Measurements from ENCODE around the gene LNX2. TPM values are rescaled to one million over a fixed set of nuclear protein-coding genes. Genes with fewer than 3 reads are reported as not detected.

Gene LNX2
- total RNA-seq, 1 experiment from 2014 or later, result 12.1 TPM

- Histone ChIP-seq H3K27me3 (ENCODE audit: insufficient read depth, low read length) (no peaks in the 10 kb centered on the region), H3K36me3 (ENCODE audit: control insufficient read depth in 1 of 2, insufficient read depth in 2 of 2, low read length in 2 of 2) (no peaks in the 10 kb centered on the region), H3K9me2 (ENCODE audit: insufficient read depth) (no peaks in the 10 kb centered on the region), H3K4me2 (ENCODE audit: low read length) (no peak overlapping the region), H3K9ac (ENCODE audit: low read length) (no peak overlapping the region), H3K79me2 (ENCODE audit: insufficient read depth, low read length) (no peaks in the 10 kb centered on the region), H3K9me3 (ENCODE audit: control insufficient read depth in 1 of 2, insufficient read depth in 1 of 2, low read depth in 1 of 2, low read length in 2 of 2) (no peaks in the 10 kb centered on the region), H3K4me1 (ENCODE audit: control insufficient read depth in 1 of 2, insufficient read depth in 2 of 2, low read length in 2 of 2) (no peaks in the 10 kb centered on the region), H3K4me3 (replicated peaks in 1 of 2; ENCODE audit: low read depth in 1 of 2, low read length in 2 of 2) (no peak overlapping the region), H4K20me1 (ENCODE audit: insufficient read depth) (no peaks in the 10 kb centered on the region), H3K27ac (ENCODE audit: low read depth, low read length) (no peak overlapping the region), H2AFZ (ENCODE audit: low read depth, low read length, poor library complexity, severe bottlenecking) (no peak overlapping the region)
- TF ChIP-seq CTCF (IDR thresholded peaks at IDR 0.05 in 2 of 3, conservative IDR thresholded peaks at IDR 0.05 in 1 of 3; ENCODE audit: borderline replicate concordance in 1 of 3, insufficient read depth in 1 of 3, low read depth in 2 of 3, low read length in 2 of 3), result no peak
- TF ChIP-seq ZNF274 (IDR thresholded peaks at IDR 0.05; ENCODE audit: low read depth, low read length), result no peak
- TF ChIP-seq MAX (IDR thresholded peaks at IDR 0.05), result no peak
- TF ChIP-seq FOSL1 (IDR thresholded peaks at IDR 0.05; ENCODE audit: low read depth), result no peak
- no peak for TF ChIP-seq CBX3 (IDR thresholded peaks at IDR 0.05; ENCODE audit: low read depth)
- no peak for TF ChIP-seq EZH2 (IDR thresholded peaks at IDR 0.05)
- TF ChIP-seq JUND (IDR thresholded peaks at IDR 0.05), result no peak
- TF ChIP-seq ELF1 (IDR thresholded peaks at IDR 0.05; ENCODE audit: borderline replicate concordance, low read depth), result no peak
- no peak for TF ChIP-seq ZBTB33 (IDR thresholded peaks at IDR 0.05; ENCODE audit: extremely low read depth, insufficient replicate concordance, low read length)
- no peak for TF ChIP-seq ZFX (IDR thresholded peaks at IDR 0.05)
- TF ChIP-seq EGR1 (IDR thresholded peaks at IDR 0.05; ENCODE audit: low read depth), result no peak
- no peak for TF ChIP-seq ATF3 (IDR thresholded peaks at IDR 0.05)
- TF ChIP-seq POLR2A (IDR thresholded peaks at IDR 0.05; ENCODE audit: borderline replicate concordance, extremely low read depth, insufficient read depth, insufficient read length), result no peak
- no peak for DNase-seq (ENCODE audit: low read depth, low spot score)
- intact Hi-C loops (cut with micrococcal nuclease), result loop anchor here (5.0 kb wide), 1 partner anchor 549 kb away; no protein-coding TSS in a partner anchor
- CTCF ChIA-PET, result interaction anchor here (1.5 kb wide), 1 partner anchor 8 kb away, joined by 3 read pairs; no protein-coding TSS in a partner anchor
- POLR2A ChIA-PET, result no interaction called here
- RAD21 ChIA-PET (ENCODE audit: low non-redundant PET in 1 of 2, low total read pairs in 2 of 2, uncharacterized antibody in 2 of 2, unreplicated experiment in 2 of 2), result no interaction called here
- no TSS peak for BruUV-seq (replicated peaks)
- no peak for ATAC-seq
Measured at GRCh38 chr13:27541386-27541785, 78.9 kb downstream of the LNX2 start.
